SK-N-MC (cell line): ENCODE measurements around the gene PRICKLE2.

Source experiments
- DNase-seq: peaks from one replicate; pipeline ENCODE4 v3.0.0-alpha.2; 2011; ENCODE audit warnings: low read depth, low spot score
- H3K27ac ChIP-seq: fragments of 200-600 bp; sonication (generic); 2 replicates; pipeline ENCODE4 v1.5.1; 2016; ENCODE audit warnings: mixed run types
- H3K36me3 ChIP-seq: fragments of 200-600 bp; sonication (generic); 2 replicates; pipeline ENCODE4 v1.6.1; 2017; ENCODE audit warnings: antibody characterized with exemption, low read length, mixed read lengths; ENCODE audit not compliant: insufficient read depth
- H3K4me3 ChIP-seq: fragments of 200-600 bp; sonication (generic); 2 replicates; pipeline ENCODE4 v1.5.1; 2016
- H3K9ac ChIP-seq: fragments of 200-600 bp; sonication (generic); 2 replicates; pipeline ENCODE4 v1.8.0; 2017; ENCODE audit warnings: mixed run types, mixed read lengths; ENCODE audit not compliant: insufficient read length
- H3K9me3 ChIP-seq: fragments of 200-600 bp; sonication (generic); 2 replicates; pipeline ENCODE4 v1.6.1; 2017; ENCODE audit warnings: low read depth, mild to moderate bottlenecking, antibody characterized with exemption, low read length, moderate library complexity, mixed read lengths
- EZH2 ChIP-seq: fragments of 200-600 bp; sonication (generic); IDR thresholded peaks from one replicate; pipeline ENCODE4 v1.6.1; 2017; ENCODE audit warnings: antibody characterized with exemption
- FOXP2 ChIP-seq: optimal IDR thresholded peaks from 2 replicates; pipeline ENCODE3; 2011; ENCODE audit warnings: mild to moderate bottlenecking, moderate library complexity; ENCODE audit not compliant: insufficient read depth; ENCODE audit errors: extremely low read length, control extremely low read depth
- POLR2AphosphoS5 ChIP-seq: IDR thresholded peaks from 2 replicates; pipeline ENCODE4 v1.6.1; 2012; ENCODE audit warnings: mild to moderate bottlenecking, low read depth, low read length, borderline replicate concordance

PRICKLE2 gene

GRCh38 chr3:64108231-64108630, 117.0 kb downstream of the PRICKLE2 start:
- DNase-seq = no peak
- Histone ChIP-seq H3K9ac (no peak overlapping the region), H3K9me3 (no peaks in the 10 kb centered on the region), H3K27ac (no peak overlapping the region), H3K36me3 (no peaks in the 10 kb centered on the region), H3K4me3 (no peak overlapping the region)
- TF ChIP-seq EZH2 (no peak), FOXP2 (no peak), POLR2AphosphoS5 (no peak)

- DNase-seq = no peak
- Histone ChIP-seq H3K4me3 (no peak overlapping the region), H3K9me3 (no peaks in the 10 kb centered on the region), H3K9ac (no peak overlapping the region), H3K27ac (no peak overlapping the region), H3K36me3 (no peaks in the 10 kb centered on the region)
- TF ChIP-seq POLR2AphosphoS5 = no peak
Measured at GRCh38 chr3:64107190-64107589, 118.1 kb downstream of the PRICKLE2 start.

GRCh38 chr3:64105816-64106215, 119.5 kb downstream of the PRICKLE2 start:
- no peak overlapping the region for H3K9ac ChIP-seq

GRCh38 chr3:64104691-64105111, 120.6 kb downstream of the PRICKLE2 start:
- no peak for TF ChIP-seq FOXP2
- TF ChIP-seq POLR2AphosphoS5 = no peak
- no peak for TF ChIP-seq EZH2
- H3K9ac ChIP-seq = no peak overlapping the region
- H3K27ac ChIP-seq = no peak overlapping the region
- no peak for DNase-seq
- H3K9me3 ChIP-seq = no peaks in the 10 kb centered on the region
- no peaks in the 10 kb centered on the region for H3K36me3 ChIP-seq
- H3K4me3 ChIP-seq = no peak overlapping the region

More at GRCh38 chr3:64105816-64106215, 119.5 kb downstream of the PRICKLE2 start:
- H3K4me3 ChIP-seq = no peak overlapping the region
- H3K36me3 ChIP-seq = no peaks in the 10 kb centered on the region
- H3K9me3 ChIP-seq = no peaks in the 10 kb centered on the region
- no peak overlapping the region for H3K27ac ChIP-seq
- no peak for DNase-seq
- TF ChIP-seq FOXP2 (no peak), POLR2AphosphoS5 (no peak), EZH2 (no peak)

- no peak for TF ChIP-seq FOXP2
- no peak for TF ChIP-seq POLR2AphosphoS5
- no peak for TF ChIP-seq EZH2
- H3K9me3 ChIP-seq = no peaks in the 10 kb centered on the region
- H3K36me3 ChIP-seq = no peaks in the 10 kb centered on the region
- no peak overlapping the region for H3K4me3 ChIP-seq
- no peak for DNase-seq
- H3K9ac ChIP-seq = no peak overlapping the region
- no peak overlapping the region for H3K27ac ChIP-seq
Measured at GRCh38 chr3:64104006-64104405, 121.3 kb downstream of the PRICKLE2 start.

GRCh38 chr3:64103131-64103530, 122.1 kb downstream of the PRICKLE2 start:
- Histone ChIP-seq H3K36me3 (no peaks in the 10 kb centered on the region), H3K27ac (no peak overlapping the region), H3K9ac (no peak overlapping the region), H3K4me3 (no peak overlapping the region), H3K9me3 (no peaks in the 10 kb centered on the region)
- TF ChIP-seq EZH2 = no peak
- TF ChIP-seq FOXP2 = no peak
- TF ChIP-seq POLR2AphosphoS5 = no peak
- no peak for DNase-seq

- no peak for DNase-seq
- Histone ChIP-seq H3K27ac (no peak overlapping the region), H3K9ac (no peak overlapping the region), H3K36me3 (no peaks in the 10 kb centered on the region), H3K9me3 (no peaks in the 10 kb centered on the region), H3K4me3 (no peak overlapping the region)
- TF ChIP-seq FOXP2 (no peak), EZH2 (no peak), POLR2AphosphoS5 (no peak)
Measured at GRCh38 chr3:64102147-64102546, 123.1 kb downstream of the PRICKLE2 start.

- Histone ChIP-seq H3K27ac (no peak overlapping the region), H3K9me3 (no peaks in the 10 kb centered on the region), H3K4me3 (no peak overlapping the region), H3K9ac (no peak overlapping the region), H3K36me3 (no peaks in the 10 kb centered on the region)
- TF ChIP-seq EZH2 (no peak), POLR2AphosphoS5 (no peak), FOXP2 (no peak)
- no peak for DNase-seq
Measured at GRCh38 chr3:64099316-64099715, 126.0 kb downstream of the PRICKLE2 start.

- no peak for TF ChIP-seq FOXP2
- TF ChIP-seq EZH2 = no peak
- TF ChIP-seq POLR2AphosphoS5 = no peak
- no peak overlapping the region for H3K9ac ChIP-seq
- no peak overlapping the region for H3K27ac ChIP-seq
- no peak overlapping the region for H3K4me3 ChIP-seq
- no peak for DNase-seq
- H3K36me3 ChIP-seq = no peaks in the 10 kb centered on the region
- H3K9me3 ChIP-seq = no peaks in the 10 kb centered on the region
Measured at GRCh38 chr3:64098670-64099069, 126.6 kb downstream of the PRICKLE2 start.
